ENCODE results near the gene TAOK2. TPM values are rescaled to one million over a fixed set of nuclear protein-coding genes. Genes with fewer than 3 reads are reported as not detected.
"Not testable (repeated sequence)": the region's sequence is repeated elsewhere in the genome, so short reads cannot be mapped to it uniquely, and the experiment has no call there.

Gene TAOK2
- total and polyA plus RNA-seq, 3 donors from 2014 or later: 66.5 to 140 (median 126) TPM

DNA sequence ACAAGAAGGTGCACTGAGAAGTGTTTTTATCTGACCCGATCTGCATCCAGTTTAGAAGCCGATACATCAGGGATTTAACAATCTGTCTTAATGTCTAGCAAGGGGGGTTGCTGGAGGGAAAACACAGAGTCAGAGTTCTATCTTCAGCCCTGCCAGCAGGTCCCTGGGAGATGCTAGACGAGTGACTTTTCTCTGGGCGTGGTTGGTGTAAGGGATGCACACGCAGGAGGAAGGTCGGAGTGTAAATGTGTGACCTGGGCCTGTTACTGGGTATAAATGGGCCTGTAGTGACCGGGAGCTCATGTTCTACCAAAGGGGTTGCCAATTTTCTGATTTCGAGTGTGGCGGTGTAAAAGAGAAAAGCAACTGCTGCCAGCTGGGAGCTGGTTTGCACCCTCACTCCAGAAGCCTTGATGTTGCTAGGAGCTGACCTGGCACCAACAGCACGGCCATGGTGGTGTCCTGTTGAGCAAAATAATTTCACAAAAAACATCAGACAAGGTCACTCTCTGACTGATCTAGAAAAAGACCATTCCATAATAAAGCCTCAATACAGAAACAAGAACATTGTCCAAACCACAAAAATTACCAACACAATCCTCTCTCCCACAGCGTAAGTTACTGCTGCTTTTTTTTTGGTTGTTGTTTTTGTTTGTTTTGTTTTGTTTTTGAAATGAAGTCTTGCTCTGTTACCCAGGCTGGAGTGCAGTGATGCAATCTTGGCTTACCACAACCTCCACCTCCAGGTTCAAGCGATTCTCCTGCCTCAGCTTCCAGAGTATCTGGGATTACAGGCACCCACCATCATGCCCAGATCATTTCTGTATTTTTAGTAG, 46.4 kb upstream of the TAOK2 start:
- 45 to 58% methylated on average over 8 to 12 of the region's 12 CpGs for WGBS, 2 donors
- no peak for DNase-seq
- TF ChIP-seq, protein P1, sequence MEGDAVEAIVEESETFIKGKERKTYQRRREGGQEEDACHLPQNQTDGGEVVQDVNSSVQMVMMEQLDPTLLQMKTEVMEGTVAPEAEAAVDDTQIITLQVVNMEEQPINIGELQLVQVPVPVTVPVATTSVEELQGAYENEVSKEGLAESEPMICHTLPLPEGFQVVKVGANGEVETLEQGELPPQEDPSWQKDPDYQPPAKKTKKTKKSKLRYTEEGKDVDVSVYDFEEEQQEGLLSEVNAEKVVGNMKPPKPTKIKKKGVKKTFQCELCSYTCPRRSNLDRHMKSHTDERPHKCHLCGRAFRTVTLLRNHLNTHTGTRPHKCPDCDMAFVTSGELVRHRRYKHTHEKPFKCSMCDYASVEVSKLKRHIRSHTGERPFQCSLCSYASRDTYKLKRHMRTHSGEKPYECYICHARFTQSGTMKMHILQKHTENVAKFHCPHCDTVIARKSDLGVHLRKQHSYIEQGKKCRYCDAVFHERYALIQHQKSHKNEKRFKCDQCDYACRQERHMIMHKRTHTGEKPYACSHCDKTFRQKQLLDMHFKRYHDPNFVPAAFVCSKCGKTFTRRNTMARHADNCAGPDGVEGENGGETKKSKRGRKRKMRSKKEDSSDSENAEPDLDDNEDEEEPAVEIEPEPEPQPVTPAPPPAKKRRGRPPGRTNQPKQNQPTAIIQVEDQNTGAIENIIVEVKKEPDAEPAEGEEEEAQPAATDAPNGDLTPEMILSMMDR (IDR thresholded peaks at IDR 0.05): no peak
- no peak for TF ChIP-seq POLR2A (IDR thresholded peaks at IDR 0.05)

DNA sequence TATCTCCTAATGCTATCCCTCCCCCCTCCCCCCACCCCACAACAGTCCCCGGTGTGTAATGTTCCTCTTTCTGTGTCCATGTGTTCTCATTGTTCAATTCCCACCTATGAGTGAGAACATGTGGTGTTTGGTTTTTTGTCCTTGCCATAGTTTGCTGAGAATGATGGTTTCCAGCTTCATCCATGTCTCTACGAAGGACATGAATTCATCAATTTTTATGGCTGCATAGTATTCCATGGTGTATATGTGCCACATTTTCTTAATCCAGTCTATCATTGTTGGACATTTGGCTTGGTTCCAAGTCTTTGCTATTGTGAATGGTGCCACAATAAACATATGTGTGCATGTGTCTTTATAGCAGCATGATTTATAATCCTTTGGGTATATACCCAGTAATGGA, 41.9 kb upstream of the TAOK2 start:
- 90 to 95% methylated on average over 2 of the region's 2 CpGs for whole genome bisulfite sequencing, 2 donors
- not testable (repeated sequence) for H3K27me3 ChIP-seq

More for the DNA sequence above, 46.4 kb upstream of the TAOK2 start:
- Histone ChIP-seq H3K4me3 (peak overlapping the region in 1 of 2 donors; percentile 82), H3K27me3 (no peaks in the 10 kb centered on the region), H3K36me3 (ENCODE audit: low read depth, missing control alignments) (no peaks in the 10 kb centered on the region), H3K4me1 (peaks cover 16% of the 10 kb centered on the region), H3K27ac (peak overlapping the region in 1 of 2 donors; percentile 91), H3K9me3 (no peaks in the 10 kb centered on the region)
- intact Hi-C loops (cut with DNase I; ENCODE audit: low total_unique reads): no loop called here

DNA sequence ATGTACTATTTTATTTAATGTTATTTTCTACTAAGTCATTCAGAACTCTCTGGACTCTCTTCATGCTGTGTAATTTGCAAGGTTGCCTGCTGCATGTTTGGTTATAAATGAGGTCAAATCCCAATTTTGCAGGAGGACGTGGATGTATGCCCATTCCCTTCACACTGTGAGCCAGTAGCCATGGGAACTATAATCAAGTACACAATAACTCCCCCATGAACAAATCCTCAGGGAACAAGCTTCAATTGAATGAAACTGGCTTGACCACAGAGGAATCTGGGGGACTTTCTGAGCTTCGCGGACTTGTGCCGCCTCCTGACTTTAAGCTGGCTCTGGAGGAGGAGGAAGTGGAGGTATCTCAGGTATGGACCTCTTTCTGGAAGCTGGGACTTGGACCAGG, 33.0 kb upstream of the TAOK2 start:
- Histone ChIP-seq H3K36me3 (ENCODE audit: low read depth, missing control alignments) (no peaks in the 10 kb centered on the region), H3K27me3 (no peaks in the 10 kb centered on the region), H3K4me1 (peaks cover 19% of the 10 kb centered on the region), H3K4me3 (no peak overlapping the region), H3K9me3 (no peaks in the 10 kb centered on the region), H3K27ac (peak overlapping the region; percentile 44 to 54)
- TF ChIP-seq, protein P1 (IDR thresholded peaks at IDR 0.05): no peak
- TF ChIP-seq POLR2A (IDR thresholded peaks at IDR 0.05): no peak
- 14 to 38% methylated on average over 4 of the region's 4 CpGs for WGBS, 2 donors
- intact Hi-C loops (cut with DNase I; ENCODE audit: low total_unique reads): no loop called here
- no peak for DNase-seq

More for the DNA sequence above, 41.9 kb upstream of the TAOK2 start:
- H3K4me3 ChIP-seq; H3K9me3 ChIP-seq; DNase-seq; H3K27ac ChIP-seq; H3K36me3 ChIP-seq (ENCODE audit: low read depth, missing control alignments); H3K4me1 ChIP-seq; intact Hi-C loops (cut with DNase I; ENCODE audit: low total_unique reads): not testable (repeated sequence)

DNA sequence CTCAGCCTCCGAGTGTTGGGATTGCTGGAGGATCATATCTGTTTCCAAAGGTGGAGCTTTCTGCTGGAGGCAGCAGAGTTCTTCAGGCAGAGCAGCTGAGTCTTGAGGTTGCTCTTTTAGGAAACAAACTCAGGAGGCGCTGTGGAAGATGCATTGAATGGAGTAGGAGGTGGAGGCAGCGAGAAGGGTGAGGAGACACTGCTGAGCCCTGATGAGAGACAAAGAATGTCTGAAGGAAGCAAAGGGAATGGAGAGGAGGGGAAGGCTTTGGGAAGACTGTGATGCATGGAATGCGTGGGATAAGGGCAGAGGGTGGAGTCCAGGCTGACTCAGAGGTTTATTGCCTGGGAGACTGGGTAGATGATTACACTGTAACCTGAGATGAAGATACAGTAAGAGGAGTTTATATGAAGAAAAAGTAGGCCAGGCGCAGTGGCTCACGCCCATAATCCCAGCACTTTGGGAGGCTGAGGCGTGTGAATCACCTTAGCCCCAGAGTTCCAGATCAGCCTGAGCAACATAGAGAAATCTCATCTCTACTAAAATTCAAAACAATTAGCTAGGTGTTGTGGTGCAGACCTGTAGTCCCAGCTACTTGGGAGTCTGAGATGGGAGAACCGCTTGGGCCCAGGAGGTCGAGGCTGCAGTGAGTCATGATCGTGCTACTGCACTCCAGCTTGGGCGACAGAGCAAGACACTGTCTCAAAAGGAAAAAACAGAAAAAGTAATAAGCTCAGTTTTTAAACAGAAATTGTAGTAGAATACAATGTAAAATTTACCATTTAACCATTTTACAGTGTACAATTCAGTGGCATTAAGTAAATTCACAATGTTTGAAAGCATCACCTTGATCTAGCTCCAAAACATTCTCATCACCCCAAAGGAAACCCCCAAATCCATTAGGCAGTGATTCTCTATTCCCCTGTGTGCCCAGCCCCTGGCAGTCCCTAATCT, 29.5 kb upstream of the TAOK2 start:
- 50 to 68% methylated on average over 11 of the region's 11 CpGs for WGBS, 2 donors

More for the DNA sequence above, 29.5 kb upstream of the TAOK2 start:
- H3K4me3 ChIP-seq: no peak overlapping the region
- no peaks in the 10 kb centered on the region for H3K36me3 ChIP-seq (ENCODE audit: low read depth, missing control alignments)
- no peaks in the 10 kb centered on the region for H3K27me3 ChIP-seq
- peak; percentile 52 for DNase-seq
- H3K27ac ChIP-seq: peak overlapping the region; percentile 36 to 39
- no peak for TF ChIP-seq POLR2A (IDR thresholded peaks at IDR 0.05)
- TF ChIP-seq, protein P1 (IDR thresholded peaks at IDR 0.05): no peak
- intact Hi-C loops (cut with DNase I; ENCODE audit: low total_unique reads): no loop called here
- H3K9me3 ChIP-seq: no peaks in the 10 kb centered on the region
- H3K4me1 ChIP-seq: peaks cover 19% of the 10 kb centered on the region

Data from testis (tissue), 3 donors.